ENCODE measurements around the gene YPEL3.

Gene YPEL3

GRCh38 chr16:30046178-30046577, 49.8 kb downstream of the YPEL3 start:
- DNase-seq (ENCODE audit: low spot score), result no peak

Measured in hepatic stellate cell (primary cell).